Esophagus squamous epithelium (tissue), 4 donors: ENCODE results near the gene STUB1.

Experiments
- POLR2A ChIP-seq, 4 donors: fragments of 450-650 bp; IDR thresholded peaks; one replicate each; pipeline ENCODE4 v1.6.1; 2017; ENCODE audit warnings: antibody characterized with exemption in 4 of 4, mild to moderate bottlenecking in 4 of 4, moderate library complexity in 3 of 4
- TF ChIP-seq, protein P1 (sequence below), 6 experiments: fragments of 450-650 bp in 4 of 6; fragments of 200-600 bp in 2 of 6; sonication (generic) in 2 of 6; IDR thresholded peaks; one replicate each; pipeline ENCODE4 v1.5.1; 2016 to 2019; ENCODE audit warnings: antibody characterized with exemption in 6 of 6, mild to moderate bottlenecking in 4 of 6, moderate library complexity in 4 of 6

DNA sequence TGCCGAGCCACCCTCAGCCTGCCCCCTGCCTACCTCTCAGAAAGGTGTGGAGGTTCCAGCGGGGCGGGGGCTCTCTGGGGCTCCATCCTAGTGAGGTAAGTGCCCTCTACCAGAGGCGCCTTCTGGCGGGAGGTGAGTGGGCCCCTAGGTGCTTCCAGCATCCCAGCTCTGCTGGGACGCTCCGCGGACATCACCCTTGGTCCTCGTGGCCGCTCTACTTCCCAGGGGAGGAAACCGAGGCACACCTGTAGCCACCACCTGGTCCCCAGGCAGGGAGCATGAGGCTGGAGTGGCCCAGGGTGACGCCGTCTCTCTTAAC is 37.2 kb upstream of the STUB1 start:
- TF ChIP-seq, protein P1, sequence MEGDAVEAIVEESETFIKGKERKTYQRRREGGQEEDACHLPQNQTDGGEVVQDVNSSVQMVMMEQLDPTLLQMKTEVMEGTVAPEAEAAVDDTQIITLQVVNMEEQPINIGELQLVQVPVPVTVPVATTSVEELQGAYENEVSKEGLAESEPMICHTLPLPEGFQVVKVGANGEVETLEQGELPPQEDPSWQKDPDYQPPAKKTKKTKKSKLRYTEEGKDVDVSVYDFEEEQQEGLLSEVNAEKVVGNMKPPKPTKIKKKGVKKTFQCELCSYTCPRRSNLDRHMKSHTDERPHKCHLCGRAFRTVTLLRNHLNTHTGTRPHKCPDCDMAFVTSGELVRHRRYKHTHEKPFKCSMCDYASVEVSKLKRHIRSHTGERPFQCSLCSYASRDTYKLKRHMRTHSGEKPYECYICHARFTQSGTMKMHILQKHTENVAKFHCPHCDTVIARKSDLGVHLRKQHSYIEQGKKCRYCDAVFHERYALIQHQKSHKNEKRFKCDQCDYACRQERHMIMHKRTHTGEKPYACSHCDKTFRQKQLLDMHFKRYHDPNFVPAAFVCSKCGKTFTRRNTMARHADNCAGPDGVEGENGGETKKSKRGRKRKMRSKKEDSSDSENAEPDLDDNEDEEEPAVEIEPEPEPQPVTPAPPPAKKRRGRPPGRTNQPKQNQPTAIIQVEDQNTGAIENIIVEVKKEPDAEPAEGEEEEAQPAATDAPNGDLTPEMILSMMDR (IDR thresholded peaks at IDR 0.05): no peak
- no peak for TF ChIP-seq POLR2A (IDR thresholded peaks at IDR 0.05)
